ENCODE results near the gene TCEAL7. TPM values are rescaled to one million over a fixed set of nuclear protein-coding genes. Genes with fewer than 3 reads are reported as not detected.

The TCEAL7 gene
- total RNA-seq, 1 donor from 2014 or later, result not detected

DNA sequence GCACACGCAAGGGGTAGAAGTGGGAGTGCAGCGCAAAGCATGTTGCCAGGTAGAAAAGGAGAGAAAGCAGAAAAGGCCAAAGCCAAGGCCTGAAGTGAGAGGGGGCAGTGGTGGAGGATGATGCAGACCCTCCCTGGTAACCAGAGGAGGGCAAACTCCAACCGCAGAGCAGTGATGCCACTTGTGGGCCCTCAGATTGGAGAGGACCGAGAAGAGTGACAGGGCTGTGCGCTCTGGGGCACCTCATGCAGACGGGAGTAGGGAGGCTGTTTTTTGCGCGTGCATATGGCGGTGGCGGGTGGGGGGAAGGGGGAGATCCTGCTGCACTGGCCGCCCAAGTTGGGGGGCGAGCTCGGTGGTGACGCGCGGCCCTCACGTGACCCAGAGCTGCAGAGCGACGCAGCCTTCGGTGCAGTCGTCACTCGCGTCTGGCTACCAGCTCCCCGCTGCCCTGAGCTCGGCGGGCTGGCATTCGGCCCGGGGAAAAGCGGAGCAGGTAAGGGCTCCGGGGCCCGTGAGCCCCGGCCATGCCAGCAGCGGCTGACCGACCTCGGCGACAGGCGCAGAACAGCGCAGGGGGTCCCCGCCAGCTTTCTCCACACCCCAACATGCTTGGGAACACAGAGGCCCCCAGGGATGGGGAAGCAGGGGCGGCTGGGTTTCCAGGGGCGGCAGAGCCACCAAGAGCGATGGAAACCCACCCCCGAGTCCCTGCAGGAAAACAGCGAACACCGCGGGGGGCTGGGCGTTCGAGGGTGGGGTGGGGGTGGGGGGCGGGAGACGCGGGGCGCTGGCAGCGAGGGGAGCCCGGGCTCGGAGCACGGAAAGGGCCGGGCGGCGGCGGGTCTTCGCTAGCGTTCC lies 46.3 kb downstream of the TCEAL7 start, which contains the start of gene BEX3:
TSS of gene BEX3 (plus strand) at position 421 of the 861 bp plus-strand sequence. CDS start 984 bp downstream, outside the sequence.
- Mint-ChIP-seq H3K36me3 (ENCODE audit: low read depth) (no peaks in the 10 kb centered on the region), H3K27ac (no peak within 1 kb of the TSS), H3K4me1 (ENCODE audit: low read depth) (peaks cover 5% of the 10 kb centered on the region), H3K4me3 (peak within 1 kb of the TSS; percentile 74), H3K9me3 (no peaks in the 10 kb centered on the region), H3K27me3 (ENCODE audit: insufficient read depth) (no peaks in the 10 kb centered on the region)
- intact Hi-C loops (cut with micrococcal nuclease), result no loop called here
- no peak for DNase-seq (ENCODE audit: low spot score)

DNA sequence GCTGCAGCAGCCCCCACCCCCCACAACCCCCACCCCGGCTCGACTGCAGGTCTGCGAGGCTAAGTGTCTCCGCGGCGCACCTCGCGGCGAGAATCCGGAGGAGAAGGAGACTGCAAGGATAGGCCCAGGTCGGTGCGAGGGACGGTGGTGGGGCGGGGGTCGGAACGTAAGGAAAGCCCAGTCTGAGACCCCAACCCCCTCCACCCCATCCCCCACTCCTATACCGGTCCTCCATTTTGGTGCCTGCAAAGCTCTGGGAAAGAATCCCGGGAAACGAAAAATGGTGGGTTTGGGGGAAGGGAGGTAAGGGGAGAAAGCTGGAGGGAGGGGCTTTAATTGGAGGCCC lies 46.9 kb downstream of the TCEAL7 start:
- H3K9me3 Mint-ChIP-seq, result no peaks in the 10 kb centered on the region
- intact Hi-C loops (cut with micrococcal nuclease), result no loop called here
- peaks cover 5% of the 10 kb centered on the region for H3K4me1 Mint-ChIP-seq (ENCODE audit: low read depth)
- DNase-seq (ENCODE audit: low spot score), result no peak
- peak overlapping the region; percentile 74 for H3K4me3 Mint-ChIP-seq
- no peaks in the 10 kb centered on the region for H3K27me3 Mint-ChIP-seq (ENCODE audit: insufficient read depth)
- H3K27ac Mint-ChIP-seq, result no peak overlapping the region
- H3K36me3 Mint-ChIP-seq (ENCODE audit: low read depth), result no peaks in the 10 kb centered on the region

DNA sequence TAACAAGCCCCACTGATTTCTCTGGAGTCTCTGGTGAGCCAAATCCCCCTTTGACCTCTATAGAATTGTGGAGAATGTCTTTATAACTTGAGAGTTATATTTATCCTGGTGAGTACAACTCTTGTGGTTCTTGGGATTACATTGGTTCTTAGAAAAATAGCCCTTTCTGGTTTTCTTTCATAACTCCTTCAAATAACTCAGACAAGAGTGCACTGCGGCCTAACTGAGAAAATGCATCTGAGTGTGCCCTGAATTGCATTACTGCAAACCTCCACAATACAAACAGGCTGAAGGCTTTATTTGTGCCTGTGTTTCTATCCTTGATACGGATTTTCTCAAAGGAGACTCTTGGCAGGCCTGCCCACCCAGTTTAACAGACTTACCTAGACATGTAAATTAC lies 49.0 kb downstream of the TCEAL7 start:
- Mint-ChIP-seq H3K4me1 (ENCODE audit: low read depth) (peaks cover 5% of the 10 kb centered on the region), H3K36me3 (ENCODE audit: low read depth) (no peaks in the 10 kb centered on the region), H3K27ac (no peak overlapping the region), H3K9me3 (no peaks in the 10 kb centered on the region), H3K4me3 (no peak overlapping the region), H3K27me3 (ENCODE audit: insufficient read depth) (peaks cover 2% of the 10 kb centered on the region)
- DNase-seq (ENCODE audit: low spot score), result no peak
- intact Hi-C loops (cut with micrococcal nuclease), result no loop called here

Other genes starting within 250 kb of the TCEAL7 start
- not detected in 2 replicates for gene NXF3, start 237.1 kb upstream of the TCEAL7 start, total RNA-seq
- gene BEX4, start 115.1 kb upstream of the TCEAL7 start, total RNA-seq, result 5.1 and 5.5 TPM in 2 replicates
- 20.7 and 21.9 TPM in 2 replicates for gene TCEAL8, start 75.1 kb upstream of the TCEAL7 start, total RNA-seq
- not detected in 2 replicates for gene TCEAL5, start 53.5 kb upstream of the TCEAL7 start, total RNA-seq
- gene BEX2, start 19.2 kb upstream of the TCEAL7 start, total RNA-seq, result 3.5 and 3.7 TPM in 2 replicates
- 0.13 and 0.32 TPM in 2 replicates for gene TCEAL9, start 26.3 kb downstream of the TCEAL7 start, total RNA-seq
- gene BEX3, start 46.3 kb downstream of the TCEAL7 start, total RNA-seq, result 2.2 and 2.8 TPM in 2 replicates
- 0.08 and 0.15 TPM in 2 replicates for gene RAB40A, start 189.2 kb downstream of the TCEAL7 start, total RNA-seq